Measurements from ENCODE around the gene RC3H2.
A peak's percentile ranks its signal among the peaks of the same experiment; 100 is the strongest.

Gene RC3H2

DNA sequence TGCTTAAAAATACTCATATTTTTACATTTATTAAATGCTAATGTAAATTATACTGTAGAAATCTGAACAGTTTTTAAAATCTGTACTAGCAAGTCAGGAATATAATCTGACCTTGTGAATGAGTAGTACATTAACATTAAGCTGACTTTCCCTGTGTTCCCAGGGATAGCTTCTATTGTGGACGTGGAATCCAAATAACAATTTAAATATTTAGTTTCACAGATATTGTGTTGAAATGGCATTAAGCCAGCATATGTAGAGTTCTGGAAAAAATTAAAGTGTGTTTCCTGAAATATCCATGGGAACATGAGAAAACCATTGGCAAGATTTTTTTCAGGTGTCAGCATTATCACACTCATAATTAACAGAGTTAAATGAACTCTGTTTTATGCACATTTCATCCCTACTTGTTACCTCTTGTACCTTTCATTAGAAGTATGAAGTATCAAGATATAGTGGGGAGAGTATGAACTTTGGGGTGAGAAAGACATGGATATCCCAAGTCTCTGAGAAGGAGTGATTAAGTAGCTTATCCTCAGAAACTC, 41.4 kb upstream of the RC3H2 start:
- TF ChIP-seq, protein P1, sequence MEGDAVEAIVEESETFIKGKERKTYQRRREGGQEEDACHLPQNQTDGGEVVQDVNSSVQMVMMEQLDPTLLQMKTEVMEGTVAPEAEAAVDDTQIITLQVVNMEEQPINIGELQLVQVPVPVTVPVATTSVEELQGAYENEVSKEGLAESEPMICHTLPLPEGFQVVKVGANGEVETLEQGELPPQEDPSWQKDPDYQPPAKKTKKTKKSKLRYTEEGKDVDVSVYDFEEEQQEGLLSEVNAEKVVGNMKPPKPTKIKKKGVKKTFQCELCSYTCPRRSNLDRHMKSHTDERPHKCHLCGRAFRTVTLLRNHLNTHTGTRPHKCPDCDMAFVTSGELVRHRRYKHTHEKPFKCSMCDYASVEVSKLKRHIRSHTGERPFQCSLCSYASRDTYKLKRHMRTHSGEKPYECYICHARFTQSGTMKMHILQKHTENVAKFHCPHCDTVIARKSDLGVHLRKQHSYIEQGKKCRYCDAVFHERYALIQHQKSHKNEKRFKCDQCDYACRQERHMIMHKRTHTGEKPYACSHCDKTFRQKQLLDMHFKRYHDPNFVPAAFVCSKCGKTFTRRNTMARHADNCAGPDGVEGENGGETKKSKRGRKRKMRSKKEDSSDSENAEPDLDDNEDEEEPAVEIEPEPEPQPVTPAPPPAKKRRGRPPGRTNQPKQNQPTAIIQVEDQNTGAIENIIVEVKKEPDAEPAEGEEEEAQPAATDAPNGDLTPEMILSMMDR (IDR thresholded peaks at IDR 0.05; ENCODE audit: low read depth, low read length): no peak
- no peak for DNase-seq (ENCODE audit: extremely low read depth, low read depth)

GRCh38 chr9:122944960-122945888, 40.1 kb upstream of the RC3H2 start:
- TF ChIP-seq, protein P1 (IDR thresholded peaks at IDR 0.05; ENCODE audit: low read depth, low read length): no peak
- no peak for DNase-seq (ENCODE audit: extremely low read depth, low read depth)

- TF ChIP-seq, protein P1 (IDR thresholded peaks at IDR 0.05; ENCODE audit: low read depth, low read length): no peak
- no peak for DNase-seq (ENCODE audit: extremely low read depth, low read depth)
Measured at GRCh38 chr9:122941582-122942234, 36.5 kb upstream of the RC3H2 start.

GRCh38 chr9:122940749-122941581, 35.8 kb upstream of the RC3H2 start, which contains the start of gene RABGAP1:
RABGAP1 (plus strand) TSS chr9:122941020; CDS start chr9:122957060, 16,040 bp downstream.
- TF ChIP-seq, protein P1 (IDR thresholded peaks at IDR 0.05; ENCODE audit: low read depth, low read length): no peak
- DNase-seq (ENCODE audit: extremely low read depth, low read depth): peak; percentile 96

GRCh38 chr9:122940454-122940748, 35.2 kb upstream of the RC3H2 start:
- DNase-seq (ENCODE audit: extremely low read depth, low read depth): no peak
- TF ChIP-seq, protein P1 (IDR thresholded peaks at IDR 0.05; ENCODE audit: low read depth, low read length): no peak

DNA sequence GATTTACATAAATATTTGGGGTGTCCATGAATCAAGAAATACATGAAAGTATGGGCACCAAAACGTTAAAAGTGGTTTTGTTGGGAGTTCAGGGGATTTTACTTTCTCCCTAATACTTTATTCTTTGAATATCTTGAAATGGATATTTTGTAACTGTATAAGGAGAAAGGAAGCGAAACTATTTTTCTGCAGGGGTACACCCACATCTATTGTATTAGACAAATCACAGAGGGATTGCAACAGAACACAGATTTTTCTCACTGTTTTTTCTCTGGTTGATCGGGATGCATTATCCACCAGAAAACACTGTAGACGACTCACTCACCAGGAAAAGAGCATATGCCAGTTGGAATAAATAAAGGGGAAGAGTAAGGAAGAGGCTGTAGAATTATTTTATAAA, 34.4 kb upstream of the RC3H2 start:
- DNase-seq (ENCODE audit: extremely low read depth, low read depth): no peak
- TF ChIP-seq, protein P1 (IDR thresholded peaks at IDR 0.05; ENCODE audit: low read depth, low read length): no peak
